Cerebellar nuclear complex (tissue), 1 donor: Measurements from ENCODE around the gene NFE2L3.
A peak's percentile ranks its signal among the peaks of the same experiment; 100 is the strongest.
"Not testable (repeated sequence)": the region's sequence is repeated elsewhere in the genome, so short reads cannot be mapped to it uniquely, and the experiment has no call there.

ENCODE experiments used
- DNase-seq, 2 experiments: peaks; one replicate each; lab custom pipeline; 2025; lab: John Stamatoyannopoulos, UW

Gene NFE2L3

DNA sequence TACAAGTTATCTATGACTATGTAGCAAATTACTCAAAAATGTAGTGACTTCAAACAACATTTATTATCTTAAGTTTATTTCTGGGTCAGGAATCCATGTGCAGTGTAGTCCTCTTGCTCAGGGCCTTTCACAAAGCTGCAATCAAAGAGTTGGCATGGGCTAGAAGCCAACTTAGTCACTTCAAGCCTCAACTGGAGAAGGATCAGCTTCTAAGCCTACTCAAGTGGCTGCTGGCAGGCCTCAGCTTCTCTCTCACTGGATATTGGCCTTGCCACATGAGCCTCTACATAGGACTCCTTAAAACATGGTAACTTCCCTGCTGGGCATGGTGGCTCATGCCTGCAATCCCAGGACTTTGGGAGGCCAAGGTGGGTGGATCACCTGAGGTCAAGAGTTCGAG lies 5.0 kb upstream of the NFE2L3 start:
- no peak for DNase-seq

- DNase-seq, result not testable (repeated sequence)
These were observed 4.2 kb upstream of the NFE2L3 start for GRCh38 chr7:26147646-26148306.

DNA sequence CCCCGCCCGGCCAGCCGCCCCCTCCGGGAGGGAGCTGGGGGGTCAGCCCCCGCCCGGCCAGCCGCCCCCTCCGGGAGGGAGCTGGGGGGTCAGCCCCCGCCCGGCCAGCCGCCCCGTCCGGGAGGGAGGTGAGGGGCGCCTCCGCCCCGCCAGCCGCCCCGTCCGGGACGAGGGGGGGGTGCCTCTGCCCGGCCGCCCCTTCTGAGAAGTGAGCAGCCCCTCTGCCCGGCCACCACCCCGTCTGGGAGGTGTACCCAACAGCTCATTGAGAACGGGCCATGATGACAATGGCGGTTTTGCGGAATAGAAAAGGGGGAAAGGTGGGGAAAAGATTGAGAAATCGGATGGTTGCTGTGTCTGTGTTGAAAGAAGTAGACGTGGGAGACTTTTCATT lies 3.7 kb upstream of the NFE2L3 start:
- not testable (repeated sequence) for DNase-seq

DNA sequence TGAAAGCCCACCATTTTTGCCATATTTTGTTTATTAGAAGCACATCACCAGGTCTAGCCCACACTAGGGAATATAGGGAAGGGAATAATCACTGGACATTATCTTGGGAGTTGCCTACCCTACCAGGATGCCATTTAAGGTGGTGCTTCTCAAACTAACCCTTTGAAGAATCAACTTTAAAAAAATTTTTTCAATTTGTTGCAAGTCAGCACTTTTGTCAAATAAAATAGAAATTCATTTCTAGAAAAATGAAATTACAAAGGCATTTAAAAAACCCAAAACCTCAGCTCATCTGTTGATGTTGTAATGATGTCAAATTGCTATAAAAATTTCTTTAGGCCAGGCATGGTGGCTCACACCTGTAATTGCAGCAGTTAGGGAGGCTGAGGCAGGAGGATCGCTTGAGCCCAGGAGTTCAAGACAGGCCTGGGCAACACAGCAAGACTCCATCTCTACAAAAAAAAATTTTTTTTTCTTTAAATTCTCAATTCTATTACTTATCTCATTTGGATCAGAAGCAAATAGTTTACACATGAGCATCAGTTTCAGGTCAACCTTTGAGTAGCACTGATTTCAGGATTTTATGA lies 2.5 kb upstream of the NFE2L3 start:
- DNase-seq, result no peak

- peak; percentile 41 to 75 for DNase-seq
These were observed 902 bp upstream of the NFE2L3 start for GRCh38 chr7:26151096-26151495.

DNA sequence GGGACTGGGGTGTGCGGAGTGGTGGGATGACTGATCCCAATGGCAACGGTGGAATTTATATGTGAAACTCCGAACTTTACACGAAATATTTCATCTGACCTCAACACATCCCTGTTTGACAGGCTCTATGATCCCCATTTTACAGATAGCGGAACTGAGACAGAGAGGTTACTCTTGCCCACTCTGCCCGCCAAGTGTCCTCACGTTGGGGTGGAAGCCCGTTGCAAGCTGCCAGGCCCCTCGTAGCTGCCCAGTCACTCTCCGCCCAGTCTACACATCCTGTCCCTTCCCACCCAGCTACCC lies 397 bp upstream of the NFE2L3 start:
- no peak for DNase-seq

DNA sequence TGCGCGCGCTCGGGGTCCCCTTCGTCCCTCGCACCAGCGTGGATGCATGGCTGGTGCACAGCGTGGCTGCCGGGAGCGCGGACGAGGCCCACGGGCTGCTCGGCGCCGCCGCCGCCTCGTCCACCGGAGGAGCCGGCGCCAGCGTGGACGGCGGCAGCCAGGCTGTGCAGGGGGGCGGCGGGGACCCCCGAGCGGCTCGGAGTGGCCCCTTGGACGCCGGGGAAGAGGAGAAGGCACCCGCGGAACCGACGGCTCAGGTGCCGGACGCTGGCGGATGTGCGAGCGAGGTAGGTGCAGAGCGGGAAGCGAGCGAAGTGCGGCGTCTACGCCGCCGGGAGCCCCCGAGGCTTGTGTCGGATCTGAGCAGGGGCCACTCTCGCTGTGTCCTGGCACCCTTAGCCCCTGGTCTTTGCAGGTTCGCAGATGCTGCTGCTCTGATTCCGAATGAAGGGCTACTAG lies 813 bp downstream of the NFE2L3 start:
- not testable (repeated sequence) for DNase-seq

DNA sequence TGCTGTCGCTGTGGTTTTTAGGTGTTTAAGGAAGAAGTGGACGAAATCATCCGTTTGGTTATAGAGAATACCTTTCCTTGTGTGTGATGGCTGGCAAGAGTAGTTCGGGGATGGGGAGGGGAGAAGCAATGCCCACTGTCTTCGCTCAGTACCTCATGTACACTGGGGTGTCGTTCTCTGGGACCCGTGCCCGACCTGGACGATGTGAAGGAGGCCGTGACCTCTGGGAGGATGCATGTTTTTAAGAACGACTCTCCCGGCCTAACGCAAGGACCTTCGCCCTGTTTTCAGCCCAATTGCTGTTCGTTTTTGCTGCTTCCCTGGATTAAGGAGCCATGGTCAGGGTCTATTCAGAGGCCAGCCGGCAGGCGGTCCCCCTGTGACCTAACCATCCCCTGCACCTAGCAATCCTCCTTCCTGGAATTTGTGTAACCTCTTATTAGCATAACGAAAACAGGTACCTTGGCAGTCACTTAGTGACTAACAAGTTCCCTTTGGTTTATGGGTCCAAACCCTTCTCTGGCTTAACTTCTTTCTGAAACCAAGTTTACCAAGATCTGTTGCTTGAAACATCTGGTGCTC lies 1.3 kb downstream of the NFE2L3 start:
- DNase-seq, result no peak

DNA sequence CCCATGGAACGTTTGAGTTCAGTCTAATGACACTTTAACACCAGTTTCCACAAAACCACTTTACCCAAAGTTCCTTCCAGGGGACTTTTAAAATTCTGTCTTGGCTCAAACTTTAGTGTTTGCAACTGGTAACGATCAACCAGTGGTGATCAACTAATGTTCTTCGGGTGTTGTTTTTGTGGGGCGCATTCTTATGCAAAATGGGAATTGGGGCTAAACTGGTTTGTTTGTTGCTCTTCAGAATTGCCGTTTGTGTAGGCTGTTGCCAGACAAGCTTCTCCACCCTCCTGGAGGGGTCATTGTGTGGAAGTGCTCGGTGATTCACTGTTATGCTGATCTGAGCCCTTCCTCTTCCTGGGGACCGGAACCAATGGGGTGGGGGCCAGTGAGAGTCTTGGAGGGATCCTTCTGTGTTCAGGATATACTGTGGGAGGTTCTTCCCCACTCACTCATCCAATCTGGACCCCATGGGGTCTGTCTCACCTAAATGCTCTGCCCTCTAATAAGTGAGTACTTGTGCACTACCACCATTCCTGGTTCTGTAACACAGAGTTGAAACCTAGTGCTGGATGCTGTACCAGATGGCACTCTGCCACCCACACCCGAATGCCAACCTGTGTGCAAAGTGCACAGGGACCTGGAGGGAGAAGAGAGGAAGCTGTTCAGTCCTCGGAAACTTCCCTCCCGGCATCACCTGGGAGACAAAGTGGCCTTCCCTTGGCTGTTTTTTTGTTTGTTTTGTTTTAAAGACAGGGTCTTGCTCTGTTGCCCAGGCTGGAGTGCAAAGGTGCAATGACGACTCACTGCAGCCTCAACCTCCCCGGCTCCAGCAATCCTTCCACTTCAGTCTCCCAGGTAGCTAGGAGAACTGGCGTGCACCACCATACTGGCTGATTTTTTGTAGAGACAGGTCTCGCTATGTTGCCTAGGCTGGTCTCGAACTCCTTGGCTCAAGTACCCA lies 2.1 kb downstream of the NFE2L3 start:
- no peak for DNase-seq

- DNase-seq, result no peak
These were observed 3.8 kb downstream of the NFE2L3 start for GRCh38 chr7:26155531-26156375.

DNA sequence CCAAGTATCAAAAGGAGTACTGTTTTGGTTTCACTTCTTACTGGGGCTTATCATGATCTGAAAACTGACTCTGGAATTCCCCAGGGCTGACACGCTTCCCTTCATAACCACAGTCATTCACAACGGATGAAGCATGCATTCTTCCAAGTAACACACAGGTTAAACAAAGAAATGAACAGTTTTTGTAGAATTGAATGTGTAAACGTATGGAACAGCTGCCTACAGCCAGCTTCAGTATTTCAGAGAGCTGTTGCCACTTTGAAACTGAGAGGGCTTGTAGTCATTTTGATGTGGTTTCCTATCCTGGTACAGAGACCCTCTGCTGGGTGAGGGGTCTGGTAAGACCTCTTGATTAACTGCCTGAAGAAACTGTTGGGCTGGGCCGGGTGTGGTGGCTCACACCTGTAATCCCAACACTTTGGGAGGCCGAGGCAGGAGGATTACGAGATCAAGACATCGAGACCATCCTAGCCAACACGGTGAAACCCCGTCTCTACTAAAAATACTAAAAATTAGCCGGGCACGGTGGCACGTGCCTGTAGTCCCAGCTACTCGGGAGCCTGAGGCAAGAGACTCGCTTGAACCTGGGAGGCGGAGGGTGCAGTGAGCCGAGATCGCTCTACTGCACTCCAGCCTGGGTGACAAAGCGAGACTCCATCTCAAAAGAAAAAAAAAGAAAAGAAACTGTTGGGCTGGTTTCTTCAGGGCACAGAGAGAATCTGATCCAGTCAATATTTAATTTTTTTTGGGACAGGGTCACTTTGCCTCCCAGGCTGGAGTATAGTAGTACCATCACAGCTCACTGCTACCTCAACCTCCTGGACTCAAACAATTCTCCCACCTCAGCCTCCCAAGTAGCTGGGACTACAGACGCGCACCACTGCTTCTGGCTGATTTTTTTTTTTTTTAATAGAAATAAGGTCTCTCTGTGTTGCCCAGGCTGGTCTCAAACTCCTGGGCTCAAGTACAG lies 4.7 kb downstream of the NFE2L3 start:
- no peak for DNase-seq

DNA sequence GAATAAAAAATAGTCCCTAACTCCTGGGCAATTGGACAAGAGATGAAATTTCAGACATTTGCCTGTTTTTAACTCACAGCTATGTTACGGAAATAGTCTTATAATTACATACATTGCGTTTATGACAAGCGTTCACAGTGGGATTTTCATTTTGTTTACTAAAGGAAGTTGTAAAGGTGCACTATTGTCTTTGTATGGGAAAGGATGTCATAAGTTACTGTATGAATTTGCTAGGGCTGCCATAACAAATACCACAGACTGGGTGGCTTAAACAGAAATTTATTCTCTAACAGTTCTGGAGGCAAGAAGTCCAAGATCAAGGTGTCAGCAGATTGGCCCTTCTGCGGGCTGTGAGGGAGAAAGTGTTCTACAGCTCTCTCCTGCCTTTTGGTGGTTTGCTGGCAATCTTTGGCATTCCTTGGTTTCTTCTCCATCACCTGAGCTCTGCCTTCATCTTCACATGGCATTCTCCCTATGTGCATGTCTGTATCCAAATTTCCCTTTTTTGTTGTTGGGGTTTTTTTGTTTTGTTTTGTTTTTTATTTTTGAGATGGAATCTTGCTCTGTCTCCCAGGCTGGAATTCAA lies 5.6 kb downstream of the NFE2L3 start:
- no peak for DNase-seq

GRCh38 chr7:26159243-26159642 lies 7.2 kb downstream of the NFE2L3 start:
- DNase-seq, result no peak

DNA sequence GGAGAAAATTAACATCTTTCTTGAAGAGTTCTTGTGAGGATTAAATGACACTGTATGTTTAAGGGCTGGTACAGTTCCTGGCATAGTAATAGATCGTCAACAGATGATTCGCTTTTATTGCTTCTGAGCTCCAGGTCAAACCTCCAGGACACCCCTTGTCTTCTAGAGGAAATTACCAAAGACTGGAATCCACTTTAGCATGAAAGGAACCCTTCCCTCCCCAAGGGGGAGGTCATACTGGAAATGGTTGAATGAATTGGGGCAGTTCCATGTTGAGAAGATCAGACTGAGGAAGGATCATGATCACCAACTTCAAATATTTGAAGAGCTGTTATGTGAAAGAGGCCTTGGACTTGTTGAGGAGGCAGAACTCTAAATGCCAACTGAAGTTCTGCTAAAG lies 8.9 kb downstream of the NFE2L3 start:
- no peak for DNase-seq

GRCh38 chr7:26162431-26162830 lies 10.4 kb downstream of the NFE2L3 start:
- DNase-seq, result no peak

- not testable (repeated sequence) for DNase-seq
These were observed 11.8 kb downstream of the NFE2L3 start for GRCh38 chr7:26163804-26164203.

- no peak for DNase-seq
These were observed 14.1 kb downstream of the NFE2L3 start for GRCh38 chr7:26165950-26166683.

DNA sequence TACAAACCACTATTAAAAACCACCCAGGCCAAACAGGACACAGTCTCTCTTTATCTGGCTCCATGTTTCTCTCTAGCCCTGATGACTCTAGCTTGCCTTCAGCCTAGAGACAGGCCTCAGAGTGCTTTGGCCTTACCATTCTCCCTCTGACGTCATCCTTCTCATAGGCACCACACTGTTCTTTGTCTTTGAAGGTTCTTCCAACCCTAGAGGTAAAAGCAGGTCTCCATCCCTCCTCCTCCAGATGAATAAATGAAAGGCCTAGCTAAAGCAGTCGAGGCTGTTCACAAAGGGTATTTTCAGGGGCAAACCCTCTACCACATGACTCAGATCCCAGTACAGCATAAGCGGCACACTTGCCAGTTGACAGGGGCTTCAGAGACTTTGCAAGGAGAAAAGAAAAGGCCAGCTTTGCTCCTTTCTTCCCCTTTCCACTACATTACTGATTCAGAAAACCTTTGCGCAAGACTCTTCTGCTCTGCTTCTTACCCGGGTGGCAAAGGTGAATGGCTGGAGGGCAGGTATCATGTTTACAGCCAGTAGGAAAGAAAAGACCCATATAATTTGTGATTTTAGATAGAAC lies 14.8 kb downstream of the NFE2L3 start:
- no peak for DNase-seq
